ENCODE data around the gene LHCGR. TPM values are rescaled to one million over a fixed set of nuclear protein-coding genes. Genes with fewer than 3 reads are reported as not detected.

Gene LHCGR
- total and polyA plus RNA-seq, 2 of the 4 experiments (the other 2 are of a cell fraction): 0.10 to 0.18 TPM

- H2AK5ac ChIP-seq (ENCODE audit: low read depth, low read length): no peak overlapping the region
- H3K79me1 ChIP-seq (ENCODE audit: low read depth in 1 of 2, low read length in 2 of 2): no peaks in the 10 kb centered on the region
- no peaks in the 10 kb centered on the region for H4K20me1 ChIP-seq (ENCODE audit: insufficient read depth, low read length)
- DNase-seq (no peak), ATAC-seq (ENCODE audit: low read depth) (no peak)
- peak overlapping the region; percentile 53; the same call in 1 of the 2 replicates for H3K4ac ChIP-seq (ENCODE audit: low read depth, low read length)
- H4K91ac ChIP-seq (ENCODE audit: insufficient read depth, low read depth, low read length): no peak overlapping the region
- no peak overlapping the region for H4K5ac ChIP-seq (ENCODE audit: low read depth, low read length)
- H2BK5ac ChIP-seq (ENCODE audit: low read depth, low read length, poor library complexity, severe bottlenecking): no peak overlapping the region
- dilution Hi-C loops (cut with HindIII; ENCODE audit: low sequenced_read_pairs, unreplicated experiment): no loop called here
- no peak overlapping the region for H4K8ac ChIP-seq (ENCODE audit: low read depth in 2 of 2, low read length in 2 of 2)
- H3K14ac ChIP-seq (replicated peaks; ENCODE audit: low read depth, low read length): no peak overlapping the region
- H3K9me3 ChIP-seq (ENCODE audit: control insufficient read depth, insufficient read depth, low read length): no peaks in the 10 kb centered on the region
- no peaks in the 10 kb centered on the region for H3K36me3 ChIP-seq (ENCODE audit: control insufficient read depth, insufficient read depth, low read length)
- peaks cover 4% of the 10 kb centered on the region for H3K4me1 ChIP-seq (ENCODE audit: control insufficient read depth, insufficient read depth, low read length)
- BruUV-seq (replicated peaks): no TSS peak
- ChIA-PET CTCF (interaction anchor here (0.6 kb wide), 1 partner anchor 30 kb away, joined by 3 read pairs; no protein-coding TSS in a partner anchor), POLR2A (ENCODE audit: unreplicated experiment) (no interaction called here)
- H3K9me1 ChIP-seq (ENCODE audit: insufficient read depth, low read length): no peaks in the 10 kb centered on the region
- H2BK120ac ChIP-seq (ENCODE audit: low read depth, low read length): peak overlapping the region; percentile 29; the same call in 1 of the 2 replicates
- intact Hi-C loops (cut with micrococcal nuclease): no loop called here
- no peaks in the 10 kb centered on the region for H3K27me3 ChIP-seq (ENCODE audit: control insufficient read depth, insufficient read depth, low read length)
- H2AFZ ChIP-seq (replicated peaks; ENCODE audit: low read length, poor library complexity): no peak overlapping the region
- H2BK20ac ChIP-seq (ENCODE audit: low read depth, low read length): no peak overlapping the region
- H3K4me2 ChIP-seq (ENCODE audit: low read depth, low read length): no peak overlapping the region
- no peak overlapping the region for H3K4me3 ChIP-seq (ENCODE audit: insufficient read depth, low read depth, low read length)
- H2AK9ac ChIP-seq (replicated peaks; ENCODE audit: low read depth, low read length, poor library complexity): no peak overlapping the region
- H3K23ac ChIP-seq (ENCODE audit: low read depth, low read length): no peak overlapping the region
- no peak overlapping the region for H2BK15ac ChIP-seq (ENCODE audit: low read depth, low read length)
- in situ Hi-C loops (cut with MboI; ENCODE audit: low sequenced_read_pairs): no loop called here
- no peak overlapping the region for H3K18ac ChIP-seq (ENCODE audit: low read depth, low read length)
- TF ChIP-seq RFX5 (IDR thresholded peaks at IDR 0.05; ENCODE audit: low read depth, low read length): no peak
- TF ChIP-seq MAZ (IDR thresholded peaks at IDR 0.05; ENCODE audit: borderline replicate concordance, low read depth, low read length): no peak
- TF ChIP-seq RAD21 (IDR thresholded peaks at IDR 0.05; ENCODE audit: low read length): no peak
- no peak for TF ChIP-seq MXI1 (IDR thresholded peaks at IDR 0.05; ENCODE audit: borderline replicate concordance, low read depth, low read length)
- TF ChIP-seq CTCF (conservative IDR thresholded peaks at IDR 0.05; ENCODE audit: low read depth, low read length): no peak
- no peak for TF ChIP-seq CEBPB (IDR thresholded peaks at IDR 0.05; ENCODE audit: low read depth, low read length)
- no peak for TF ChIP-seq MAFK (IDR thresholded peaks at IDR 0.05; ENCODE audit: low read depth, low read length)
- no peak for TF ChIP-seq SMC3 (IDR thresholded peaks at IDR 0.05; ENCODE audit: low read depth, low read length)
- no peak for TF ChIP-seq NFE2L2 (IDR thresholded peaks at IDR 0.05; ENCODE audit: low read depth, low read length)
- no peak for TF ChIP-seq RCOR1 (IDR thresholded peaks at IDR 0.05; ENCODE audit: insufficient replicate concordance, low read length)
- no peak for TF ChIP-seq POLR2A (IDR thresholded peaks at IDR 0.05; ENCODE audit: low read depth, low read length)
- TF ChIP-seq ELK1 (IDR thresholded peaks at IDR 0.05; ENCODE audit: borderline replicate concordance, low read depth, low read length): no peak
- no peak for TF ChIP-seq USF2 (IDR thresholded peaks at IDR 0.05; ENCODE audit: low read depth, low read length)
- TF ChIP-seq BHLHE40 (IDR thresholded peaks at IDR 0.05; ENCODE audit: low read depth, low read length): no peak
- no peak for TF ChIP-seq CHD1 (IDR thresholded peaks at IDR 0.05; ENCODE audit: low read depth, low read length)
- H3K27ac ChIP-seq (ENCODE audit: insufficient read depth, low read length): no peak overlapping the region
- H3K56ac ChIP-seq (ENCODE audit: extremely low read depth, insufficient read depth, low read length): no peak overlapping the region
- H3K9ac ChIP-seq (ENCODE audit: low read depth, low read length): no peak overlapping the region
These were observed 5.3 kb downstream of the LHCGR start for GRCh38 chr2:48750128-48750739.
